Esophagus squamous epithelium (tissue), 4 donors: ENCODE results near the gene CADPS.

Source experiments
- POLR2A ChIP-seq, 4 donors: fragments of 450-650 bp; IDR thresholded peaks; one replicate each; pipeline ENCODE4 v1.6.1; 2017; ENCODE audit warnings: antibody characterized with exemption in 4 of 4, mild to moderate bottlenecking in 4 of 4, moderate library complexity in 3 of 4
- TF ChIP-seq, protein P1 (sequence below), 6 experiments: fragments of 450-650 bp in 4 of 6; fragments of 200-600 bp in 2 of 6; sonication (generic) in 2 of 6; IDR thresholded peaks; one replicate each; pipeline ENCODE4 v1.5.1; 2016 to 2019; ENCODE audit warnings: antibody characterized with exemption in 6 of 6, mild to moderate bottlenecking in 4 of 6, moderate library complexity in 4 of 6

DNA sequence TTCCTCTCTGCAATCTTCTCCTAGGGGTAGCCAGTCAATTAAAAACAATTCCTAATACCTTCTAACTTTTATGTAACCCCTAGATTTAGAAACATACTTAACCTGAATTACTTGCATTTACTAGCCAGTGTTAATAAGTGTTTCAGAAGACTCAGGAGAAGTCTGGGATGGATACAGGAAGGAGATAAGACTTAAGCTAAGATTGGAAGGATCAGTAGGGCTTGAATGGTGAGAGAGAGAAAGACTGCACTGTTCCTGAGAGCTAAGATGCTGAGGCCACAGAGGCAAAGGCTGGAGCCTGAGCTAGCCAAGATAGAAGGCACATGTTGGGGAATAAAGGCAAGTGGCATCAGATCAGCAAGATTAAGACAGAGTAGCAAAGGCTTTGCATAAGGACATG is 30.1 kb upstream of the CADPS start:
- TF ChIP-seq, protein P1, sequence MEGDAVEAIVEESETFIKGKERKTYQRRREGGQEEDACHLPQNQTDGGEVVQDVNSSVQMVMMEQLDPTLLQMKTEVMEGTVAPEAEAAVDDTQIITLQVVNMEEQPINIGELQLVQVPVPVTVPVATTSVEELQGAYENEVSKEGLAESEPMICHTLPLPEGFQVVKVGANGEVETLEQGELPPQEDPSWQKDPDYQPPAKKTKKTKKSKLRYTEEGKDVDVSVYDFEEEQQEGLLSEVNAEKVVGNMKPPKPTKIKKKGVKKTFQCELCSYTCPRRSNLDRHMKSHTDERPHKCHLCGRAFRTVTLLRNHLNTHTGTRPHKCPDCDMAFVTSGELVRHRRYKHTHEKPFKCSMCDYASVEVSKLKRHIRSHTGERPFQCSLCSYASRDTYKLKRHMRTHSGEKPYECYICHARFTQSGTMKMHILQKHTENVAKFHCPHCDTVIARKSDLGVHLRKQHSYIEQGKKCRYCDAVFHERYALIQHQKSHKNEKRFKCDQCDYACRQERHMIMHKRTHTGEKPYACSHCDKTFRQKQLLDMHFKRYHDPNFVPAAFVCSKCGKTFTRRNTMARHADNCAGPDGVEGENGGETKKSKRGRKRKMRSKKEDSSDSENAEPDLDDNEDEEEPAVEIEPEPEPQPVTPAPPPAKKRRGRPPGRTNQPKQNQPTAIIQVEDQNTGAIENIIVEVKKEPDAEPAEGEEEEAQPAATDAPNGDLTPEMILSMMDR (IDR thresholded peaks at IDR 0.05) = no peak
- no peak for TF ChIP-seq POLR2A (IDR thresholded peaks at IDR 0.05)
